GM12873 (cell line): ENCODE data around the gene CH25H.

Source experiments
- CTCF ChIP-seq: IDR thresholded peaks from 2 replicates; pipeline ENCODE4 v1.5.1; 2012; ENCODE audit warnings: low read depth, mild to moderate bottlenecking, moderate library complexity, low read length, control low read depth; ENCODE audit not compliant: insufficient read depth; ENCODE audit errors: missing control alignments

CH25H gene

DNA sequence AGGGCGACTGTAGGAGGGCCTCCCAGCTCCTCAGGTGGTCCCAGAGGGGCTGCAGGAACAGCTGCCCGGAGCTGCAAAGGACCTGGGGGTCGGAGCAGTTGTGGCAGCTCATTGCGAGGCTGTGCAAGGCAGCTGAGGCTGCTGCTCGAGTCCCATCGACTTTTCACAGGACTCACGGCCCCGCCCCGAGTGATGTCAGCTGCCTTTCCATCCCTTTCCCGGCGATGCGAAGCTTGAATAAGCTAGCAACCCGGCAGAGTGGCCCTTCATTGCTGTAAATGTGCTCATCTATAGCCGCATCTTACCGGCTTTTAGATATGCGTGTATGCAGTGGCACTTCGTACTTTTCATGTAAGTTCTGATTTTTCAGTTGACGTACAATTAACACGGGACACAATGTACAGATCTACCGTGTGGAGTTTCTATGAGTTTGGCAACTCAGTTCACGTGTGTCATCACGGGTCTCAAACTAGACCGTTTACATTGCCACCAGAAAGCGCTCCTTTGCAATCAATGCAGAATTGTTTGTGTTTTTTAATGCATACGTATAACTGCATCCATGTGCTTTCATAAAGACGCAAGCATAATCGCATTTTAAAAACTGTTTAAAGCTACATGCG, at the start of gene CH25H:
Gene CH25H (minus strand): TSS at position 137 of the 620 bp plus-strand sequence. CDS start 25 bp downstream, at position 112.
- no peak for TF ChIP-seq CTCF

DNA sequence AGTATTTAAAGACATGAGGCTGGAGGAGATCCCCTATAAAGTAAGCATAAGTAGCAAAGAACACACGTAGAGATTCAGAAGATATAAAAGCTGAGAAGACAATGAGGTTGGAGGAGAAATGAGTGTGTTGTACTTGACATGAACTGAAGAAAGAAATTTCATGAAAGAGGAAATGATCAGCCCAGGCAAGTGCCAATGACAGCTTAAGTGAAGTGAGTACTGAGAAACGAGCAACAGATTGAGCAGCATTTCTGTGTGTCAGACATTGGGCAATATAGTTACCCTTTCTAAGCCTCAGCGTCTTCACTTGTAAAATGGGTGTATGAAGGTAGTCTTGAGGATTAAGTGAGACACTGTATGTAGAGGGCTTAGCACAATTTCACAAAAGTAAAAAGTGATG, 49.2 kb upstream of the CH25H start:
- TF ChIP-seq CTCF = no peak

DNA sequence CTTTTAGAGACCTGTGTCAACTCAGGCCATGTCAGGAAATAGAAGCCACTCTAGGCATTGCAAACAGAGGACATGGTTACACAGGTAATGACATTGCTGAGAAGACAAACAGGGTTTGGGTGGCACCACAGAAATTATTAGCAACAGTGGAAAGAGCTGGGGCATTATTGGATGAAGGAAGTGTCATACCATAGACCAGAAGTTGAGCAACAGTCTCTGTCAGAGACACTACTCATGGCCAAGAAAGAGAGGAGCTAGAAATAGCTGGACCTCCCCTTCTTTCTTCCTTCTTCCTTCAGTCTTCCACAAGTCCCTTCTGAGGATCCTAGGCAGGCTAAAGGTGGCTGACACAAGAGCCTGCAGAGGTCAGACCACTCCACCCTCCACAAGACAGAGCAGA, 48.7 kb upstream of the CH25H start:
- no peak for TF ChIP-seq CTCF

GRCh38 chr10:89252225-89252585, 45.1 kb upstream of the CH25H start:
- no peak for TF ChIP-seq CTCF

GRCh38 chr10:89251409-89252224, 44.5 kb upstream of the CH25H start, which contains the start of gene LIPA:
Gene LIPA, minus strand, starts transcription at chr10:89251775. Its CDS starts 4,127 bp downstream, at chr10:89247648.
- no peak for TF ChIP-seq CTCF

GRCh38 chr10:89250865-89251408, 43.8 kb upstream of the CH25H start:
- TF ChIP-seq CTCF = no peak

GRCh38 chr10:89248990-89249389, 41.9 kb upstream of the CH25H start:
- no peak for TF ChIP-seq CTCF
